GM23338 (cell line): ENCODE results near the gene PLSCR4. TPM values are rescaled to one million over a fixed set of nuclear protein-coding genes. Genes with fewer than 3 reads are reported as not detected.
A peak's percentile ranks its signal among the peaks of the same experiment; 100 is the strongest.

Experiments used
- ATAC-seq: fragments of 200-7000 bp; cut with Tn5 transposase; 3 replicates; pipeline ENCODE4 v1.9.1; 2020
- DNase-seq: peaks from one replicate; pipeline ENCODE4 v3.0.0-alpha.2; 2015; ENCODE audit warnings: low spot score
- H2AFZ ChIP-seq: fragments of 200-600 bp; sonication (generic); 2 replicates; pipeline ENCODE4 v1.8.0; 2016; ENCODE audit warnings: antibody characterized with exemption, mild to moderate bottlenecking, moderate library complexity
- H3F3A ChIP-seq: fragments of 200-600 bp; sonication (generic); replicated peaks from 2 replicates; pipeline ENCODE4 v1.8.0; 2017; ENCODE audit warnings: antibody characterized with exemption, mixed run types, low read depth
- H3K27ac ChIP-seq: fragments of 200-600 bp; sonication (generic); 2 replicates; pipeline ENCODE4 v1.6.1; 2016; ENCODE audit warnings: low read depth
- H3K27me3 ChIP-seq: fragments of 200-600 bp; sonication (generic); 2 replicates; pipeline ENCODE4 v1.8.0; 2016; ENCODE audit warnings: mild to moderate bottlenecking, mixed run types, moderate library complexity; ENCODE audit not compliant: insufficient read depth
- H3K36me3 ChIP-seq: fragments of 200-600 bp; sonication (generic); 2 replicates; pipeline ENCODE4 v1.8.0; 2016; ENCODE audit warnings: mild to moderate bottlenecking; ENCODE audit not compliant: insufficient read depth
- H3K4me1 ChIP-seq: fragments of 200-600 bp; sonication (generic); 2 replicates; pipeline ENCODE4 v1.8.0; 2016; ENCODE audit warnings: mild to moderate bottlenecking, moderate library complexity; ENCODE audit not compliant: insufficient read depth
- H3K4me2 ChIP-seq: fragments of 200-600 bp; sonication (generic); 2 replicates; pipeline ENCODE4 v1.7.1; 2017; ENCODE audit warnings: mixed run types
- H3K4me3 ChIP-seq: fragments of 200-600 bp; sonication (generic); 2 replicates; pipeline ENCODE4 v1.6.1; 2016; ENCODE audit warnings: mixed run types
- H3K79me2 ChIP-seq: fragments of 200-600 bp; sonication (generic); replicated peaks from 2 replicates; pipeline ENCODE4 v1.8.0; 2017; ENCODE audit warnings: mild to moderate bottlenecking; ENCODE audit not compliant: insufficient read depth
- H3K9me2 ChIP-seq: fragments of 200-600 bp; sonication (generic); 2 replicates; pipeline ENCODE4 v1.8.0; 2017; ENCODE audit not compliant: insufficient read depth
- H4K20me1 ChIP-seq: fragments of 200-600 bp; sonication (generic); replicated peaks from 2 replicates; pipeline ENCODE4 v1.8.0; 2017; ENCODE audit warnings: mild to moderate bottlenecking; ENCODE audit not compliant: insufficient read depth
- H3K27ac Mint-ChIP-seq: 2 replicates; pipeline ENCODE4 v1.8.0; 2020; ENCODE audit warnings: inconsistent platforms, mild to moderate bottlenecking, moderate library complexity, mixed read lengths
- H3K27me3 Mint-ChIP-seq: 3 replicates; pipeline ENCODE4 v1.8.0; 2022; ENCODE audit warnings: low read depth, mild to moderate bottlenecking, moderate library complexity, mixed read lengths, inconsistent platforms; ENCODE audit not compliant: insufficient read depth, poor library complexity
- H3K36me3 Mint-ChIP-seq: 3 replicates; pipeline ENCODE4 v1.8.0; 2021; ENCODE audit warnings: low read depth, mild to moderate bottlenecking, inconsistent platforms, moderate library complexity, mixed read lengths
- H3K4me1 Mint-ChIP-seq: 3 replicates; pipeline ENCODE4 v1.8.0; 2020; ENCODE audit warnings: mild to moderate bottlenecking, inconsistent platforms, mixed read lengths
- H3K4me3 Mint-ChIP-seq: 3 replicates; pipeline ENCODE4 v1.8.0; 2021; ENCODE audit warnings: moderate library complexity, mild to moderate bottlenecking, inconsistent platforms, mixed read lengths
- H3K9me3 Mint-ChIP-seq: 3 replicates; pipeline ENCODE4 v1.8.0; 2020; ENCODE audit warnings: moderate library complexity, mild to moderate bottlenecking, inconsistent platforms, mixed read lengths
- CTCF ChIP-seq, 2 experiments: fragments of 200-600 bp in 1 of 2; sonication (generic) in 1 of 2; conservative IDR thresholded peaks; 2 replicates each; pipeline versions ENCODE4 v1.5.1 to v1.6.1; 2016 to 2017; ENCODE audit warnings: antibody characterized with exemption in 2 of 2, low read depth in 2 of 2, mild to moderate bottlenecking in 2 of 2, moderate library complexity in 1 of 2
- ETS1 ChIP-seq: IDR thresholded peaks from 2 replicates; pipeline ENCODE4 v1.6.1; 2016; ENCODE audit warnings: antibody characterized with exemption
- EZH2 ChIP-seq: fragments of 200-600 bp; sonication (generic); IDR thresholded peaks from one replicate; pipeline ENCODE4 v1.8.0; 2017; ENCODE audit warnings: antibody characterized with exemption, mild to moderate bottlenecking, low read depth; ENCODE audit not compliant: unreplicated experiment
- JUNB ChIP-seq: IDR thresholded peaks from one replicate; pipeline ENCODE4 v1.6.1; 2016; ENCODE audit warnings: antibody characterized with exemption; ENCODE audit not compliant: unreplicated experiment
- POLR2AphosphoS5 ChIP-seq: IDR thresholded peaks from 2 replicates; pipeline ENCODE4 v1.6.1; 2016; ENCODE audit warnings: antibody characterized with exemption, low read depth
- REST ChIP-seq: IDR thresholded peaks from one replicate; pipeline ENCODE4 v1.6.1; 2018; ENCODE audit warnings: antibody characterized with exemption; ENCODE audit not compliant: unreplicated experiment
- polyA plus RNA-seq: library from polyadenylated mRNA; unstranded; fragments of >200 nt; fragmentation: Nextera tagmentation; extraction: Ambion mirVana; gene quantifications from 2 replicates; pipeline ENCODE4 v1.2.1, GENCODE V29; 2016
- total RNA-seq: library from RNA; depleted of rRNA; stranded (reverse); fragments of >200 nt; shearing (Covaris generic); gene quantifications from 2 replicates; pipeline ENCODE4 v1.2.3, GENCODE V29; 2014

PLSCR4 gene
- total and polyA plus RNA-seq, 2 experiments from 2014 or later = 1.4 to 5.2 TPM

GRCh38 chr3:146189519-146190173, 61.3 kb downstream of the PLSCR4 start (continued):
- TF ChIP-seq REST = no peak

GRCh38 chr3:146187334-146187950, 63.5 kb downstream of the PLSCR4 start:
- H3K9me3 Mint-ChIP-seq = no peaks in the 10 kb centered on the region
- peaks cover 2% of the 10 kb centered on the region; the same call in 1 of the 3 replicates for H3K4me1 Mint-ChIP-seq
- Histone ChIP-seq H3K9me2 (no peaks in the 10 kb centered on the region), H3K27me3 (no peaks in the 10 kb centered on the region), H4K20me1 (no peaks in the 10 kb centered on the region), H3K79me2 (no peaks in the 10 kb centered on the region), H3K27ac (no peak overlapping the region), H3K4me2 (no peak overlapping the region), H3K4me3 (no peak overlapping the region), H3K4me1 (no peaks in the 10 kb centered on the region), H3K36me3 (no peaks in the 10 kb centered on the region), H2AFZ (no peak overlapping the region), H3F3A (no peaks in the 10 kb centered on the region)
- no peaks in the 10 kb centered on the region; the same call in 2 of the 3 replicates for H3K36me3 Mint-ChIP-seq
- DNase-seq = peak; percentile 60
- peaks cover 1% of the 10 kb centered on the region for H3K27me3 Mint-ChIP-seq
- ATAC-seq = no peak
- H3K4me3 Mint-ChIP-seq = no peak overlapping the region
- TF ChIP-seq CTCF (conservative IDR thresholded peaks at IDR 0.05; ENCODE audit: low read depth in 2 of 2) (peak; percentile 69 to 82), EZH2 (no peak)
- H3K27ac Mint-ChIP-seq = no peak overlapping the region

GRCh38 chr3:146184241-146185015, 66.5 kb downstream of the PLSCR4 start:
- H3K36me3 Mint-ChIP-seq = no peaks in the 10 kb centered on the region; the same call in 2 of the 3 replicates
- Histone ChIP-seq H2AFZ (no peak overlapping the region), H3K4me2 (no peak overlapping the region), H3K27ac (no peak overlapping the region), H3K4me1 (no peaks in the 10 kb centered on the region), H3K9me2 (no peaks in the 10 kb centered on the region), H3K27me3 (no peaks in the 10 kb centered on the region), H3K4me3 (no peak overlapping the region), H4K20me1 (no peaks in the 10 kb centered on the region), H3F3A (no peaks in the 10 kb centered on the region), H3K36me3 (no peaks in the 10 kb centered on the region), H3K79me2 (no peaks in the 10 kb centered on the region)
- no peak overlapping the region for H3K4me3 Mint-ChIP-seq
- DNase-seq (no peak), ATAC-seq (no peak)
- no peaks in the 10 kb centered on the region for H3K27me3 Mint-ChIP-seq
- H3K9me3 Mint-ChIP-seq = no peaks in the 10 kb centered on the region
- no peak overlapping the region for H3K27ac Mint-ChIP-seq
- H3K4me1 Mint-ChIP-seq = peaks cover under 1% of the 10 kb centered on the region; the same call in 1 of the 3 replicates
- TF ChIP-seq POLR2AphosphoS5 = no peak
- no peak for TF ChIP-seq EZH2
- no peak for TF ChIP-seq JUNB
- no peak for TF ChIP-seq CTCF (conservative IDR thresholded peaks at IDR 0.05; ENCODE audit: low read depth in 2 of 2)
- no peak for TF ChIP-seq ETS1
- no peak for TF ChIP-seq REST
